Measurements from ENCODE around the gene SLC9B2. TPM values are rescaled to one million over a fixed set of nuclear protein-coding genes. Genes with fewer than 3 reads are reported as not detected.

SLC9B2 gene
- total RNA-seq, 1 donor from 2014 or later, result 16.3 TPM

- no peaks in the 10 kb centered on the region for H3K4me1 Mint-ChIP-seq (ENCODE audit: low read depth, unreplicated experiment)
Measured at GRCh38 chr4:103089481-103089880, 12.9 kb upstream of the SLC9B2 start.

GRCh38 chr4:103086551-103086950 is 10.0 kb upstream of the SLC9B2 start:
- no peaks in the 10 kb centered on the region for H3K4me1 Mint-ChIP-seq (ENCODE audit: low read depth, unreplicated experiment)
- TF ChIP-seq EZH2 (IDR thresholded peaks at IDR 0.05; ENCODE audit: insufficient read depth, low read length), result no peak
- TF ChIP-seq CTCF (IDR thresholded peaks at IDR 0.05; ENCODE audit: insufficient read depth, low read depth, low read length), result no peak
- H3K4me3 Mint-ChIP-seq (ENCODE audit: unreplicated experiment), result no peak overlapping the region

More at GRCh38 chr4:103089481-103089880, 12.9 kb upstream of the SLC9B2 start:
- no peak for FAIRE-seq
- Mint-ChIP-seq H3K4me3 (ENCODE audit: unreplicated experiment) (no peak overlapping the region), H3K36me3 (ENCODE audit: low read depth, unreplicated experiment) (peaks cover 22% of the 10 kb centered on the region), H3K27me3 (ENCODE audit: low read depth, unreplicated experiment) (no peaks in the 10 kb centered on the region), H3K27ac (ENCODE audit: unreplicated experiment) (no peak overlapping the region), H3K9me3 (ENCODE audit: unreplicated experiment) (no peaks in the 10 kb centered on the region)
- Histone ChIP-seq H3K4me3 (ENCODE audit: insufficient read depth, low read depth, low read length) (no peak overlapping the region), H2AFZ (ENCODE audit: low read depth, low read length) (no peak overlapping the region), H3K27me3 (ENCODE audit: insufficient read depth, low read length) (no peaks in the 10 kb centered on the region), H3K27ac (ENCODE audit: low read depth, low read length) (no peak overlapping the region), H3K4me1 (ENCODE audit: insufficient read depth, low read length) (no peaks in the 10 kb centered on the region), H3K4me2 (ENCODE audit: low read length) (no peak overlapping the region), H3K79me2 (ENCODE audit: insufficient read depth, low read length) (no peaks in the 10 kb centered on the region), H3K36me3 (ENCODE audit: insufficient read depth, low read length) (peaks cover 34% of the 10 kb centered on the region), H3K9ac (ENCODE audit: low read length) (no peak overlapping the region), H4K20me1 (ENCODE audit: insufficient read depth, low read length) (no peaks in the 10 kb centered on the region), H3K9me3 (ENCODE audit: insufficient read depth, low read depth, low read length) (no peaks in the 10 kb centered on the region)
- DNase-seq (ENCODE audit: low read depth), result no peak
- TF ChIP-seq EZH2 (IDR thresholded peaks at IDR 0.05; ENCODE audit: insufficient read depth, low read length) (no peak), CTCF (IDR thresholded peaks at IDR 0.05; ENCODE audit: insufficient read depth, low read depth, low read length) (no peak)

GRCh38 chr4:103085555-103086196 is 9.1 kb upstream of the SLC9B2 start:
- Histone ChIP-seq H4K20me1 (ENCODE audit: insufficient read depth, low read length) (no peaks in the 10 kb centered on the region), H3K27ac (ENCODE audit: low read depth, low read length) (no peak overlapping the region), H3K36me3 (ENCODE audit: insufficient read depth, low read length) (peaks cover 31% of the 10 kb centered on the region), H3K27me3 (ENCODE audit: insufficient read depth, low read length) (no peaks in the 10 kb centered on the region), H3K79me2 (ENCODE audit: insufficient read depth, low read length) (no peaks in the 10 kb centered on the region), H3K4me2 (ENCODE audit: low read length) (no peak overlapping the region), H3K4me3 (ENCODE audit: insufficient read depth, low read depth, low read length) (no peak overlapping the region), H3K4me1 (ENCODE audit: insufficient read depth, low read length) (no peaks in the 10 kb centered on the region), H2AFZ (ENCODE audit: low read depth, low read length) (no peak overlapping the region), H3K9me3 (ENCODE audit: insufficient read depth, low read depth, low read length) (no peaks in the 10 kb centered on the region), H3K9ac (ENCODE audit: low read length) (no peak overlapping the region)
- Mint-ChIP-seq H3K27me3 (ENCODE audit: low read depth, unreplicated experiment) (no peaks in the 10 kb centered on the region), H3K9me3 (ENCODE audit: unreplicated experiment) (no peaks in the 10 kb centered on the region), H3K27ac (ENCODE audit: unreplicated experiment) (no peak overlapping the region), H3K4me3 (ENCODE audit: unreplicated experiment) (no peak overlapping the region), H3K36me3 (ENCODE audit: low read depth, unreplicated experiment) (peaks cover 19% of the 10 kb centered on the region), H3K4me1 (ENCODE audit: low read depth, unreplicated experiment) (no peaks in the 10 kb centered on the region)
- no peak for TF ChIP-seq CTCF (IDR thresholded peaks at IDR 0.05; ENCODE audit: insufficient read depth, low read depth, low read length)
- no peak for TF ChIP-seq EZH2 (IDR thresholded peaks at IDR 0.05; ENCODE audit: insufficient read depth, low read length)
- no peak for DNase-seq (ENCODE audit: low read depth)
- FAIRE-seq, result peak; percentile 73

More at GRCh38 chr4:103086551-103086950, 10.0 kb upstream of the SLC9B2 start:
- FAIRE-seq (no peak), DNase-seq (ENCODE audit: low read depth) (no peak)
- Histone ChIP-seq H3K27me3 (ENCODE audit: insufficient read depth, low read length) (no peaks in the 10 kb centered on the region), H3K4me2 (ENCODE audit: low read length) (no peak overlapping the region), H3K4me3 (ENCODE audit: insufficient read depth, low read depth, low read length) (no peak overlapping the region), H4K20me1 (ENCODE audit: insufficient read depth, low read length) (no peaks in the 10 kb centered on the region), H3K9me3 (ENCODE audit: insufficient read depth, low read depth, low read length) (no peaks in the 10 kb centered on the region), H3K27ac (ENCODE audit: low read depth, low read length) (no peak overlapping the region), H3K79me2 (ENCODE audit: insufficient read depth, low read length) (no peaks in the 10 kb centered on the region), H3K36me3 (ENCODE audit: insufficient read depth, low read length) (peaks cover 34% of the 10 kb centered on the region), H2AFZ (ENCODE audit: low read depth, low read length) (no peak overlapping the region), H3K4me1 (ENCODE audit: insufficient read depth, low read length) (no peaks in the 10 kb centered on the region), H3K9ac (ENCODE audit: low read length) (no peak overlapping the region)
- H3K36me3 Mint-ChIP-seq (ENCODE audit: low read depth, unreplicated experiment), result peaks cover 20% of the 10 kb centered on the region
- no peak overlapping the region for H3K27ac Mint-ChIP-seq (ENCODE audit: unreplicated experiment)
- H3K9me3 Mint-ChIP-seq (ENCODE audit: unreplicated experiment), result no peaks in the 10 kb centered on the region
- no peaks in the 10 kb centered on the region for H3K27me3 Mint-ChIP-seq (ENCODE audit: low read depth, unreplicated experiment)
